PC-3 (cell line): ENCODE data around the gene KLHDC8A. TPM values are rescaled to one million over a fixed set of nuclear protein-coding genes. Genes with fewer than 3 reads are reported as not detected.

ENCODE experiments used
- ATAC-seq: fragments of 200-7000 bp; cut with Tn5 transposase; 2 replicates; pipeline ENCODE4 v1.9.1; 2020; ENCODE audit warnings: mild to moderate bottlenecking, moderate library complexity
- BruUV-seq: library from RNA; stranded (reverse); fragments of 400-500 nt; replicated peaks from 2 replicates; lab custom pipeline; 2021; lab: Mats Ljungman, UMichigan
- CTCF ChIA-PET: fragments of 300-600 bp; sonication (Branson Sonifier 250); formaldehyde crosslinking; loops from one replicate; lab custom pipeline; 2022; ENCODE audit warnings: antibody characterized with exemption; lab: Charles Lee
- POLR2A ChIA-PET: fragments of 300-600 bp; sonication (Branson Sonifier 250); formaldehyde crosslinking; loops from one replicate; lab custom pipeline; 2022; ENCODE audit warnings: antibody characterized with exemption; ENCODE audit not compliant: unreplicated experiment; lab: Charles Lee
- DNase-seq: peaks from one replicate; pipeline ENCODE4 v3.0.0-alpha.2; 2015
- H2AFZ ChIP-seq: fragments of 300-600 bp; sonication (generic); 2 replicates; pipeline ENCODE4 v1.6.0; 2016; ENCODE audit warnings: antibody characterized with exemption, low read length
- H3F3A ChIP-seq: fragments of 300-600 bp; sonication (generic); one replicate; pipeline ENCODE4 v1.6.0; 2017; ENCODE audit warnings: antibody characterized with exemption, low read length, control low read depth, mild to moderate bottlenecking; ENCODE audit not compliant: unreplicated experiment
- H3K27ac ChIP-seq: fragments of 300-600 bp; sonication (generic); 2 replicates; pipeline ENCODE4 v1.5.1; 2016; ENCODE audit warnings: mild to moderate bottlenecking, low read length
- H3K27me3 ChIP-seq: fragments of 300-600 bp; sonication (generic); 2 replicates; pipeline ENCODE4 v1.6.1; 2016; ENCODE audit warnings: low read length, mixed read lengths
- H3K36me3 ChIP-seq: fragments of 300-600 bp; sonication (generic); 2 replicates; pipeline ENCODE4 v1.6.1; 2016; ENCODE audit warnings: low read depth, mixed run types, low read length, mixed read lengths
- H3K4me1 ChIP-seq: fragments of 300-600 bp; sonication (generic); 2 replicates; pipeline ENCODE4 v1.5.1; 2016; ENCODE audit warnings: low read length; ENCODE audit not compliant: insufficient read depth
- H3K4me2 ChIP-seq: fragments of 300-600 bp; sonication (generic); 2 replicates; pipeline ENCODE4 v1.6.0; 2016; ENCODE audit warnings: low read length
- H3K4me3 ChIP-seq: fragments of 300-600 bp; sonication (generic); 2 replicates; pipeline ENCODE4 v1.5.1; 2016; ENCODE audit warnings: mild to moderate bottlenecking, low read length, mixed read lengths
- H3K79me2 ChIP-seq: fragments of 300-600 bp; sonication (generic); 2 replicates; pipeline ENCODE4 v1.6.1; 2017; ENCODE audit warnings: low read length, mixed read lengths
- H3K9ac ChIP-seq: fragments of 300-600 bp; sonication (generic); 2 replicates; pipeline ENCODE4 v1.6.0; 2016; ENCODE audit warnings: mild to moderate bottlenecking, low read length
- H3K9me2 ChIP-seq: fragments of 300-600 bp; sonication (generic); replicated peaks from 2 replicates; pipeline ENCODE4 v1.6.1; 2016; ENCODE audit warnings: mixed run types, low read length, mixed read lengths
- H3K9me3 ChIP-seq: fragments of 300-600 bp; sonication (generic); 2 replicates; pipeline ENCODE4 v1.6.1; 2016; ENCODE audit warnings: low read length, mixed read lengths
- H4K20me1 ChIP-seq: fragments of 300-600 bp; sonication (generic); 2 replicates; pipeline ENCODE4 v1.6.1; 2016; ENCODE audit warnings: low read length, mixed read lengths
- CTCF ChIP-seq: fragments of 300-600 bp; sonication (generic); conservative IDR thresholded peaks from 2 replicates; pipeline ENCODE4 v1.5.1; 2017; ENCODE audit warnings: antibody characterized with exemption, low read depth, mild to moderate bottlenecking, low read length
- EZH2 ChIP-seq: fragments of 300-600 bp; sonication (generic); IDR thresholded peaks from one replicate; pipeline ENCODE4 v1.6.1; 2017; ENCODE audit warnings: antibody characterized with exemption, mild to moderate bottlenecking, low read length; ENCODE audit not compliant: unreplicated experiment
- EZH2phosphoT487 ChIP-seq: fragments of 300-600 bp; sonication (generic); IDR thresholded peaks from 2 replicates; pipeline ENCODE4 v1.6.1; 2018; ENCODE audit warnings: mild to moderate bottlenecking, antibody characterized with exemption, low read length, borderline replicate concordance
- intact Hi-C: fragments of 100-400 bp; cut with micrococcal nuclease; formaldehyde crosslinking; loops from 2 replicates; pipeline ENCODE4 v1.9.0; 2023
- total RNA-seq: library from RNA; depleted of rRNA; stranded (reverse); fragments of >200 nt; gene quantifications from 2 replicates; pipeline ENCODE4 v1.2.3, GENCODE V29; 2014

The KLHDC8A gene
- total RNA-seq, 1 experiment from 2014 or later, result not detected

GRCh38 chr1:205316161-205316566 is 40.6 kb downstream of the KLHDC8A start:
- intact Hi-C loops, result no loop called here
- BruUV-seq, result no TSS peak
- TF ChIP-seq EZH2phosphoT487 (no peak), CTCF (no peak), EZH2 (no peak)
- Histone ChIP-seq H3K9me2 (no peaks in the 10 kb centered on the region), H3K79me2 (peaks cover 58% of the 10 kb centered on the region), H3K9ac (no peak overlapping the region), H3K4me3 (no peak overlapping the region), H3K4me2 (no peak overlapping the region), H3K9me3 (no peaks in the 10 kb centered on the region), H3F3A (no peaks in the 10 kb centered on the region), H4K20me1 (no peaks in the 10 kb centered on the region), H3K27me3 (no peaks in the 10 kb centered on the region), H2AFZ (no peak overlapping the region), H3K27ac (no peak overlapping the region), H3K4me1 (peaks cover 39% of the 10 kb centered on the region), H3K36me3 (no peaks in the 10 kb centered on the region)
- ChIA-PET POLR2A (interaction anchor here (0.6 kb wide), 1 partner anchor 12 kb away, joined by 3 read pairs; no protein-coding TSS in a partner anchor), CTCF (no interaction called here)
- ATAC-seq, result no peak
- DNase-seq, result no peak

GRCh38 chr1:205315008-205315618 is 41.6 kb downstream of the KLHDC8A start:
- no peak for DNase-seq
- TF ChIP-seq EZH2 (no peak), EZH2phosphoT487 (no peak), CTCF (no peak)
- no peaks in the 10 kb centered on the region for H3F3A ChIP-seq
- peaks cover 50% of the 10 kb centered on the region for H3K79me2 ChIP-seq
- no peaks in the 10 kb centered on the region for H3K36me3 ChIP-seq
- H3K27ac ChIP-seq, result no peak overlapping the region
- ChIA-PET POLR2A (no interaction called here), CTCF (no interaction called here)
- BruUV-seq, result no TSS peak
- H2AFZ ChIP-seq, result no peak overlapping the region
- intact Hi-C loops, result no loop called here
- no peak overlapping the region for H3K9ac ChIP-seq
- no peak overlapping the region for H3K4me3 ChIP-seq
- H3K27me3 ChIP-seq, result no peaks in the 10 kb centered on the region
- H3K4me2 ChIP-seq, result no peak overlapping the region
- ATAC-seq, result no peak
- H3K9me2 ChIP-seq, result no peaks in the 10 kb centered on the region
- H3K4me1 ChIP-seq, result peaks cover 34% of the 10 kb centered on the region
- H4K20me1 ChIP-seq, result no peaks in the 10 kb centered on the region
- H3K9me3 ChIP-seq, result no peaks in the 10 kb centered on the region

- Histone ChIP-seq H3K9me3 (no peaks in the 10 kb centered on the region), H2AFZ (no peak overlapping the region), H3K9me2 (no peaks in the 10 kb centered on the region), H3K4me2 (no peak overlapping the region), H3F3A (no peaks in the 10 kb centered on the region), H3K9ac (no peak overlapping the region), H4K20me1 (no peaks in the 10 kb centered on the region), H3K27me3 (no peaks in the 10 kb centered on the region), H3K27ac (no peak overlapping the region), H3K36me3 (no peaks in the 10 kb centered on the region), H3K4me1 (peaks cover 20% of the 10 kb centered on the region), H3K79me2 (peaks cover 39% of the 10 kb centered on the region), H3K4me3 (no peak overlapping the region)
- DNase-seq (no peak), ATAC-seq (no peak)
- no TSS peak for BruUV-seq
- intact Hi-C loops, result no loop called here
- no peak for TF ChIP-seq CTCF
- no peak for TF ChIP-seq EZH2phosphoT487
- ChIA-PET POLR2A (no interaction called here), CTCF (no interaction called here)
Observed at GRCh38 chr1:205313563-205314308, 43.0 kb downstream of the KLHDC8A start.
